NB4 (cell line): ENCODE data around the gene STMN3.

Source experiments
- CTCF ChIP-seq: IDR thresholded peaks from one replicate; pipeline ENCODE4 v1.5.1; 2012; ENCODE audit warnings: low read depth, low read length
- MAX ChIP-seq: IDR thresholded peaks from 2 replicates; pipeline ENCODE4 v1.6.1; 2011; ENCODE audit warnings: low read depth, low read length
- POLR2A ChIP-seq: IDR thresholded peaks from 2 replicates; pipeline ENCODE4 v1.6.1; 2011; ENCODE audit warnings: mild to moderate bottlenecking; ENCODE audit not compliant: insufficient read length; ENCODE audit errors: extremely low read depth

DNA sequence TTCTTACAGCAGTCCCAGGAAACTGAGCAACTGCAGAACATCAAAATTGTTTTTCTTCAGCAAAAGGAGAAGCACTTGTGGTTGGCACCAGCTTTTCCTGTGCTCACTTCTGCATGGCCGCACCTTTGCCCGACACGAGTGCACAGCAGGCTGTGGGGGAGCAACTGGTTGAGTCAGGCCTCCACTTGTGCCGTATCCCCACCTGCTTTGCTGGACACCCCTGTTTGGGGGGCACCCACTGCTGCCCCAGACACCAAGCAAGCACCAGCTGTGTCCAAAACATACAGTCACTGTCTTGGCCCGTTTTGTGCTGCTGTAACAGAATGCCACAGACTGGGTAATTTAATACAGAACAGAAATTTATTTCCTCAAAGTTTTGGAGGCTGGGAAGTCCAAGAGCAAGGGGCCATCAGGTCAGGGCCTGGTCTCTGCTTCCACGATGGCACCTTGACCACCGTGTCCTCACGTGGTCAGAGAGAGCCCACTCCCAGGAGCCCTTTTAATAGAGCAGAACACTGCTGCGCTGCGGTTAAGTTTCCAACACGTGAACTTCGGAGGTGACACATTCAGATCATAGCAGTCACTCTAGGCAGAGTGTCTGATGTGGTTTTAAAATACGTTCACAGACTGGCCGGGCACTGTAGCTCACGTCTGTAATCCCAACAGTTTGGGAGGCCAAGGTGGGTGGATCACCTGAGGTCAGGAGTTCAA is 17.6 kb downstream of the STMN3 start:
- TF ChIP-seq CTCF (no peak), POLR2A (no peak), MAX (peak; percentile 90)
